ENCODE data around the gene AIG1. TPM values are rescaled to one million over a fixed set of nuclear protein-coding genes. Genes with fewer than 3 reads are reported as not detected.
"Not testable (repeated sequence)": the region's sequence is repeated elsewhere in the genome, so short reads cannot be mapped to it uniquely, and the experiment has no call there.

The AIG1 gene
- polyA plus RNA-seq, 1 donor from 2014 or later = 23.2 TPM

DNA sequence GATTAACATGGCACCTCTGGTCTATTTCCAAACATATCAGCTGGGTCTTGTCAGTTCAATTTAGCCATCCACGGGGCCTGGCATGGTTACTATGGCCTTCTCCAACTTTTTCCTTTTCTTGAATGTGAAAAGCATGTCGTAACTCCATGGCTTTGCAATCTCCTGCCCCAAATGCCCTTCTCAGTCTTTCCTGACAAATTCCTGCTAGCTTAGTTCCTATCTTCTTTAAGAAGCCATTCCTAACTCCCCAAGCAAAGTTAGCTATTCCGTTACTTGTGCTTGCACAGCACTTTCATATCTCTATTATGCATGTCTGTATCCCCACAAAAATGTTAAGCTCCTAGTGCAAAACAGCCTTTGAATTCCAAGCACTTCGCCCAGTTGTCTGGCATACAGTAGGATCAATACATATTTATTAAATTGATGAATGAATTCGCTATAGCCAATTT lies 105.6 kb downstream of the AIG1 start:
- Histone ChIP-seq H3F3A (ENCODE audit: insufficient read depth, low read length, poor library complexity, severe bottlenecking) (no peaks in the 10 kb centered on the region), H3K79me2 (replicated peaks; ENCODE audit: insufficient read depth, low read length) (no peaks in the 10 kb centered on the region), H4K20me1 (ENCODE audit: insufficient read depth) (no peaks in the 10 kb centered on the region), H3K27ac (ENCODE audit: low read length) (no peak overlapping the region), H3K9me2 (ENCODE audit: insufficient read depth, low read length) (no peaks in the 10 kb centered on the region), H3K4me2 (ENCODE audit: low read length) (no peak overlapping the region), H3K9ac (ENCODE audit: low read length) (no peak overlapping the region), H3K36me3 (ENCODE audit: insufficient read depth, low read length) (no peaks in the 10 kb centered on the region), H3K27me3 (ENCODE audit: insufficient read depth, low read depth, low read length) (no peaks in the 10 kb centered on the region), H3K4me3 (ENCODE audit: low read length) (no peak overlapping the region), H2AFZ (ENCODE audit: low read depth, low read length) (no peak overlapping the region), H3K9me3 (ENCODE audit: low read length) (no peaks in the 10 kb centered on the region)
- TF ChIP-seq EZH2 (IDR thresholded peaks at IDR 0.05; ENCODE audit: borderline replicate concordance, insufficient read depth, low read length, poor library complexity, severe bottlenecking) (no peak), REST (IDR thresholded peaks at IDR 0.05; ENCODE audit: borderline replicate concordance) (no peak), EP300 (conservative IDR thresholded peaks at IDR 0.05; ENCODE audit: poor library complexity, severe bottlenecking) (no peak), TAF1 (IDR thresholded peaks at IDR 0.05; ENCODE audit: low read depth) (no peak), POLR2AphosphoS5 (IDR thresholded peaks at IDR 0.05) (no peak), RAD21 (conservative IDR thresholded peaks at IDR 0.05) (no peak), SMC3 (conservative IDR thresholded peaks at IDR 0.05; ENCODE audit: poor library complexity) (no peak), MXI1 (conservative IDR thresholded peaks at IDR 0.05; ENCODE audit: poor library complexity, severe bottlenecking) (no peak), CTCF (IDR thresholded peaks at IDR 0.05; ENCODE audit: poor library complexity, severe bottlenecking) (no peak)

- no peaks in the 10 kb centered on the region for H3K79me2 ChIP-seq (replicated peaks; ENCODE audit: insufficient read depth, low read length)
- H2AFZ ChIP-seq (ENCODE audit: low read depth, low read length) = no peak overlapping the region
- TF ChIP-seq SMC3 (conservative IDR thresholded peaks at IDR 0.05; ENCODE audit: poor library complexity) (no peak), EZH2 (IDR thresholded peaks at IDR 0.05; ENCODE audit: borderline replicate concordance, insufficient read depth, low read length, poor library complexity, severe bottlenecking) (no peak), RAD21 (conservative IDR thresholded peaks at IDR 0.05) (no peak), POLR2AphosphoS5 (IDR thresholded peaks at IDR 0.05) (no peak), TAF1 (IDR thresholded peaks at IDR 0.05; ENCODE audit: low read depth) (no peak), EP300 (conservative IDR thresholded peaks at IDR 0.05; ENCODE audit: poor library complexity, severe bottlenecking) (no peak), MXI1 (conservative IDR thresholded peaks at IDR 0.05; ENCODE audit: poor library complexity, severe bottlenecking) (no peak), REST (IDR thresholded peaks at IDR 0.05; ENCODE audit: borderline replicate concordance) (no peak), CTCF (IDR thresholded peaks at IDR 0.05; ENCODE audit: poor library complexity, severe bottlenecking) (no peak)
Observed at GRCh38 chr6:143167224-143167623, 106.5 kb downstream of the AIG1 start.

GRCh38 chr6:143168396-143168816 lies 107.7 kb downstream of the AIG1 start:
- not testable (repeated sequence) for H3K27ac ChIP-seq (ENCODE audit: low read length); H2AFZ ChIP-seq (ENCODE audit: low read depth, low read length); H3F3A ChIP-seq (ENCODE audit: insufficient read depth, low read length, poor library complexity, severe bottlenecking); H3K4me3 ChIP-seq (ENCODE audit: low read length); H3K36me3 ChIP-seq (ENCODE audit: insufficient read depth, low read length); H3K9me2 ChIP-seq (ENCODE audit: insufficient read depth, low read length); H3K79me2 ChIP-seq (replicated peaks; ENCODE audit: insufficient read depth, low read length); H3K9me3 ChIP-seq (ENCODE audit: low read length); H3K4me2 ChIP-seq (ENCODE audit: low read length); H3K27me3 ChIP-seq (ENCODE audit: insufficient read depth, low read depth, low read length); H3K9ac ChIP-seq (ENCODE audit: low read length); H4K20me1 ChIP-seq (ENCODE audit: insufficient read depth)

More at GRCh38 chr6:143167224-143167623, 106.5 kb downstream of the AIG1 start:
- Histone ChIP-seq H3K4me2 (ENCODE audit: low read length) (no peak overlapping the region), H3K9ac (ENCODE audit: low read length) (no peak overlapping the region), H4K20me1 (ENCODE audit: insufficient read depth) (no peaks in the 10 kb centered on the region), H3K9me2 (ENCODE audit: insufficient read depth, low read length) (no peaks in the 10 kb centered on the region), H3K27ac (ENCODE audit: low read length) (no peak overlapping the region), H3K4me3 (ENCODE audit: low read length) (no peak overlapping the region), H3K36me3 (ENCODE audit: insufficient read depth, low read length) (no peaks in the 10 kb centered on the region), H3K27me3 (ENCODE audit: insufficient read depth, low read depth, low read length) (no peaks in the 10 kb centered on the region), H3K9me3 (ENCODE audit: low read length) (no peaks in the 10 kb centered on the region), H3F3A (ENCODE audit: insufficient read depth, low read length, poor library complexity, severe bottlenecking) (no peaks in the 10 kb centered on the region)
